ENCODE data around the gene MAPK1IP1L. TPM values are rescaled to one million over a fixed set of nuclear protein-coding genes. Genes with fewer than 3 reads are reported as not detected.
A peak's percentile ranks its signal among the peaks of the same experiment; 100 is the strongest.
"Not testable (repeated sequence)": the region's sequence is repeated elsewhere in the genome, so short reads cannot be mapped to it uniquely, and the experiment has no call there.

Gene MAPK1IP1L
- total RNA-seq, 1 donor from 2014 or later, result 24.7 TPM

DNA sequence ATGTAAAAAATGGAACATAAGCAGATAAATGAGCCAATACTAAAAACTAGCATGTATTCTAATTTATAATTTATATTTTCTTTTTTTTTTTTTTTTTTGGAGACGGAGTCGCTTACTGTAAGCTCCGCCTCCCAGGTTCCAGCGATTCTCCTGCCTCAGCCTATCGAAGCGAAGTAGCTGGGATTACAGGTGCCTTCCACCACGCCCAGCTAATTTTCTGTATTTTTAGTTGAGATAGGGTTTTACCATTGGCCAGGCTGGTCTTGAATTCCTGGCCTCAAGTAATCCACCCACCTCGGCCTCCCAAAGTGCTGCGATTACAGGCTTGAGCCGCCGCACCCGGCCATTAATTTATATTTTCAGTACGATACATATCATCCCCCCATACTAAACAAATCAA, 2.7 kb downstream of the MAPK1IP1L start:
- DNase-seq, result no peak

DNA sequence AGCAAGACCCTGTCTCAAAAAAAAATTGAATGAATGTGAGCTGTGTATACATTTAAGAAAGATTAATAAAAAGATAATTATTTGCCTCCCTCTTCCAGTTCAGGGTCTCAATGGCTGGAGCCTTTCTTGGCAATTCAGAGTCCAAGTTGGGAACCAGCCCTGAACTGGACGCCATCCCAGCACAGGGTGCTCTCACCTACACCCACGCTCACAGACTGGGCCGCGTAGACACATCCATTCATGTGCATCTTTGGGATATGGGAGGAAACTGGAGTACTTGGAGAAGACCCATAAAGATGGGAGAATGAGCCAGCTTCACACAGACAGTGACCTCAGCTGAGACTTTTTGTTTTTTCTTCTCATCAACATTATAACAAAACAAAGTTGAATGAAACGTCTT, 6.5 kb downstream of the MAPK1IP1L start:
- DNase-seq, result no peak

DNA sequence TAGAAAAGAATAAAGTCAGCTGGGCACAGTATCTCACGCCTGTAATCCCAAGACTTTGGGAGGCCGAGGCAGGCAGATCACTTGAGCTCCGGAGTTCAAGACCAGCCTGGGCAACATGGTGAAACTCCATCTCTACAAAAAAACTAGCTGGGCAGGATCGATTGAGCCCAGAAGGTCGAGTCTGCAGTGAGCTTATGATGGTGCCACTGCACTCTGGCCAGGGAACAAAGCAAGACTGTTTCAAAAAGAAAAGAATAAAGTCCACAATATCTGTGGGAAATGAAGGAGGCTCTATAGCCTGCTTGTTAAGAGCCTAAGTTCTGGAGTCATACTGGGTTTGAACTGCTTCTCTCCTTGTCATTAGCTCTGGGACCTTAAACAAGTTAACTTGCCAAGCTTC, 7.9 kb downstream of the MAPK1IP1L start:
- DNase-seq, result no peak

DNA sequence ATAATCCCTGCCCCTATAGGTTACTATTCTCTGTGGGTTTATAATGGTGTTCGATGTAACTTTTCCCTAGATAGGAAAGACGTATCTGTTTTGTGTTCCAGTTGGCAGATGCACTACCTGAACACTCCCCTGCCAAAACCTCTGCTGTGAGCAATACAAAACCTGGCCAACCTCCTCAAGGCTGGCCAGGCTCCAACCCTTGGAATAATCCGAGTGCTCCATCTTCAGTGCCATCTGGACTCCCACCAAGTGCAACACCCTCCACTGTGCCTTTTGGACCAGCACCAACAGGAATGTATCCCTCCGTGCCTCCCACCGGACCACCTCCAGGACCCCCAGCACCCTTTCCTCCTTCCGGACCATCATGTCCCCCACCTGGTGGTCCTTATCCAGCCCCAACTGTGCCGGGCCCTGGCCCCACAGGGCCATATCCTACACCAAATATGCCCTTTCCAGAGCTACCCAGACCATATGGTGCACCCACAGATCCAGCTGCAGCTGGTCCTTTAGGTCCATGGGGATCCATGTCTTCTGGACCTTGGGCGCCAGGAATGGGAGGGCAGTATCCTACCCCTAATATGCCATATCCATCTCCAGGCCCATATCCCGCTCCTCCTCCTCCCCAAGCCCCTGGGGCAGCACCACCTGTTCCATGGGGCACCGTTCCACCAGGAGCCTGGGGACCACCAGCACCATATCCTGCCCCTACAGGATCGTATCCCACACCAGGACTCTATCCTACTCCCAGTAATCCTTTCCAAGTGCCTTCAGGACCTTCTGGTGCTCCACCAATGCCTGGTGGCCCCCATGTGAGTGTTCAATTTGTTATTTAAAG, 11.3 kb downstream of the MAPK1IP1L start:
- DNase-seq, result no peak

DNA sequence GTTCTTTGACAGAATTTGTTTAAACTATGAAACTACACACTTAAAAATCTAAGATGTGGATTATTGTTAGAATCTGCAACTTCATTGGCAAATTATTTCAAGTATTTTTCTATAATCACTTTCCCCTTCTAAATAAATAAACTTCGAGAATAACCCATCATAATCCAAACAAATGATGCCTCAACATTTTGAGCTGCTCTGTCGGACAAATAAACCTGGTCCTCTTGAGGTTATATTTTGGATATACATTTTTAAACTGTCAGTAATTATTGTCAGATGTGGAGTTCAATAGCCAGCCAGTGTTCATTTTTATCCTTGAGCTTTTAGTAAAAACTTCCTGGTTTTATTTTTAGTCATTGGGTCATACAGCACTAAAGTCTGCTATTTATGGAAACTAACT, 13.4 kb downstream of the MAPK1IP1L start:
- not testable (repeated sequence) for DNase-seq

DNA sequence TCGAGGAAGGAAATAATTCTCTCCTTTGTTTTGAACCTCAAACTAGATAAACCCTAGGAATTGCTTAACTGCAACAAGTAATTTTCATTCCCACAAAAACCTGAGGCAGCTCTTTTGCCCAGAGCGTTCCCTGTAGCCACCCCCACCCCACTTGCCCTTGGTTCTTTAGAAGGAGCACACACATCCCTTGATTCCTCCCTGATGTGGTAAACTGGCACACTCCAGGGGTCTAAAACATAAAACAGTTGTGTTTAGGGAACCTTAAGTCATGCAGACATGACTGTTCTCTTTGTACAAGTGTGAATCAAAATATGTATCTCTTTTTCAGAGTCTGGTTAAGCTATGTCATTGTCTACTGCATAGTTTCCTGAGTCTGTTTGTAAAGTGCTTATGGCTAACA, 14.0 kb downstream of the MAPK1IP1L start:
- no peak for DNase-seq

DNA sequence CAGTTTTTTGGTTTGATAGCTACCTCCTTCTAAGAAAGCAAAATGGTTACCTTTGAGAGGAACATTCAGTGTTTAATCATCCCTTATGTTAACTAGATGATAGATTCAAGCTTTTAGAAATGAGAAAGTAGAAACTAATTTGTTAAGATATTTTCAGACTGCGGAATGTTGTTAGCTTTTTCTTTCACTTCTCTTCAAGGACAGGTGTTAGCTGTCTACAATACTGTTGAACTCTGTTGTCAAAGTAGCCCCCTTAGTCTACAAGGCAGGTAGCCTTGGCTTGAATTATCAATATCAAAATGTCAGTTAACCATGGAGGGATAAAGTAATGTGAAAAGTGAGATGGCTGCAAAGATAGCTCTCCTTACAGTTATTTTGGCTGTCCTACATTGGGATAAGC, 14.8 kb downstream of the MAPK1IP1L start:
- DNase-seq, result no peak

DNA sequence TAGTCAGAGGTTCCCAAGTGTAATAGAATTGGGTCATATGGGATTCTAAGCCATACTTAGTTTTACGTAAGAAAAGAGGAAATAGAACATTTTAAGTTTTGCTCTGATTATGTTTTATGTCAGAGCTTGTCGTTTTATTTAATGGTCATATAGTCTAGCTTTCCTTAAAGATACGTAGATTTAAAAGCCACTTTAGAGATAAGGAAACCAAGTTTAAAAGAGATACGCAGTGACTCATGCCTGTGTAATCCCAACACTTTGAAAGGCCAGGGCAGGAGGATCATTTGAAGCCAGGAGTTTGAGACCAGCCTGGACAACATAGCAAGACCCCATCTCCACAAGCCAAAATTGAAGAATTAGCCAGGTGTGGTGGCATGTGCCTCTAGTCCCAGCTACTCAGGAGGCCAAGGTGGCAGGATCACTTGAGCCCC, 19.5 kb downstream of the MAPK1IP1L start:
- no peak for DNase-seq

DNA sequence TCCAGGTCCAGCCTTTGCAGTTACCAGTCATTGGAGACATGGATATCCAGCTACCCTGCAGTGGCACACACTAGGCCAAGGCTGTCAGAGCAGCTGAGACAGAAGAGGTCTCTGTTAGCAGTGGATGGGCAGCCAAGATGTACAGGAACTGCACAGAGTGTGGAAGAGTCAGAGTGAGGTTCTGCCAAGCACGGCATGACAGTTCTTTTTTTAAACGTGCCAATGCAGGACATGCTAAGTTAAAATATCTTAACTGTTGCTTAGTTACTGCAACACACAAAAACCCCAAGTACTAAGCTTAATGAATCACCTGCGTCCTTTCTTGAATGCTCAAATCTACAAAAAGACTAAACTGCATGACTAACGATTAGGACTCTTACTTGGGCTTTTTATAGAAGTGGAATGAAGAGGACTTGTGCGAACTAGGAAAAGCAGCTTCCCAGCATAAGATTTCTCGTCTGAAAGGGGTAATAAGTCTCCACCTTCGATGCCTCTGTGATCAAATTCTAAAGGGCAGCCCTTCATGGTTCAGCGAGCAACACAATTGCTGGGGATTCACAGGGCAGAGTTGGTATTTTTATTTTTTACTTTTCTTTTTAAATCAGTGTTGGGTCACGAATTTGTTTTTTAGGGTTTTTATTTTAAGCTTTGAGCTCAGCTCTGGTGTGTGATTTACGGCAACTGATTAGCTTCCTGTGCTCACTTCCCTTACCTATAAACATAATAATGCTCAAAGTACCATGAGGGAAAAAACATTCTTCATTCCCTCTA, 20.6 kb downstream of the MAPK1IP1L start:
- DNase-seq, result no peak

DNA sequence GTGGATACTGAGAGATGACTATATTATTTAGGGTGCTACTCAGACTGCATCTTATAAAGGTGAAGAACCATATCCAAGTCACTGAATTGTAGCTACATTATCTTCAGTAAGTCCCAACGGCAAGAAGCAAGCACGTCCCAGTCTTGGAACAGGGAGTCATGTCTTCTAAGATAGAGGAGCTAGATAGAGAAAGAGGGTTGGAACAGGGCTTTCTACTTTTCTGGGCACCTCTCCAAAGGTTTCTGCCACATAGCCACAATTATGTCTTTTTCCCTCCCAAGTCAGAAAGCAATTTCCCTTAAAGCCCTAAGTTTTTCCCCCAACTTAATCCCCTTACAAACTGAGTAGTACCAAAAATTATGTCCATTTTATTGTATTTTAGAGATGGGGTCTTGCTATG, 22.4 kb downstream of the MAPK1IP1L start:
- no peak for DNase-seq

DNA sequence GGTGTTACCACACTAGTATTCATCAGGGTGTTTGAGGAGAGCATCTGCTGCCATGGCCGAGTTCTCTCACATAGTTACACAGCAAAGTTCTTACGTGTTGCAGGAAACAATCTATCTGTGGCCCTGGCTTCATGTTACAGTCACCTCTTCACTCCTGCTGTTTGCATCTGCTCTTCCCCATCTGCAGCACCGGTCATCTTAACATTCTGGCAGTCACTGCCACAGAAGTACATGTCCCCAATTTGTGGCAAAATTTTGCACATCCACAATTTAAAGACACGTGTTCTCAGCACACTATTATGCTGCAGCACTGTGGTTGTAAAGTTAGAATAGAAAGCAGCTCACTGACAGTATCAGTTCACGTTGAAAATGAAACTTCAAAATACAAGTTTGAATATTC, 23.2 kb downstream of the MAPK1IP1L start:
- no peak for DNase-seq

DNA sequence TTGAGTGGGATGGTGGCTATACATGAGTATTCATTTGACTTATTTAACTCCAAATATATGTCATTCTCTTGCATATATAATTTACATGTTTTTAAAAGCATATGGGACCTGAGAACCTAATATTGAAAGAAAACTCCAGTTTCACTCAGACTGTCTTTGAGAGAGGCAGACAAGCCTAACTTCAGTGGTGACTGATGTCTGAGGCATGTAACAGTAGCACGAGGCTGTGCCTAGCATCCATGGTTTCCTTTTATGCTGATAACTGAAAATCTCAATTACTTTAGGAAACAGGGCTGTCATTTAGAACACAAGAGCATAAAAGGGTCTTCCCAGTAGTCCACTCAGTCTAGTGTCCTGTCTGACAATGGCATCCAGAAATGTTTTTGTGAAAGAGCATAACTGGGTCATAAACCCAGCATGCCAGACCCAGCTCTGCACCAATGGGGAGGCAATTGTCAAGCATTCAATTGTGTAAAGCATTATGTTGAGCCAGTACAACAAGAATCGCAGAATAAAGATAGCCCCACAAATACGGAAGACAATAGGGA, 24.3 kb downstream of the MAPK1IP1L start:
- DNase-seq, result no peak

DNA sequence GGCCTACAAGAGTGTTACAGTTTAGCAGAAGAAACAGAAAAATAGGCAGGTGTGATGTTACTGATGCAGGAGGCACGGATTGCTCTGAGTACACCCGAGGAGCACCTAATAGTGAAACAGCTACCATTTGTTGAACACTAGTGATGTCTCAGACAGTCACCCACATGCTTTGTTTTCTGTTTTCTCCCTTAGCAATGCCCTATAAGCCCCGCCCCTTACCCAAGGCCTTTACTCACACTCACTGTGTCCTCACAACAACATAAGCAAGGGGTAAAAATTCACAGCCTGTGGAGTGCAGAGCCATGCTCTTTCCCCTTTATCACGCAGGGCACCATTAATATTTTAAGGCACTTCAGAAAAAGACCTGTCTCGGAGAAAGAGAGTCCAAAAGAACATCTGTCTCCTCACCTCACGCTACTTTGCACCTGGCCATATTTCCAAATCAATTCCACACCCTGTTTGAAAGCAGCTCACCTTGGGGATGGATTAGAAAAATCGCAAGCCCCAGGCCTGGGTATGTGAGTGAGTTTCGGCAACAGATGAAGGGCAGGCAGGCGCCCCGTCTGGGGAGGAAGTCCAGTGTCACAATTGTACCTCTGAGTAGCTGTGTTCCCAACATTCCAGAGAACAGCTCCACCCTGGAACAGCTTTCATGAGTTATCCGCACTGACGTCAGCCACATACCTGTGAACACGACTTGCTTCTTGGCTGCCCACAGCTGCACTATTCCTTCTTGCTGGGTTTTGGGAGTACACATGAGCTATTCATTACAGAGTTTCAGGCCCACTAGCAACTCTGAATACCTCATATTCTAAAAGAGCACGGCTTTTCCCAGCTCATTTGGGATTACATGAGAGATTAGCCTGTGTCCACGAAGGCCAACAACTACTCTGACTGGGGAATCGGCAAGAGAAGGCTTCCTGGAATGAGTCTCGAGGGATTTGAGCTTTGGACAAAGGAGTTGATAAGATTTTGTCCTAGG, 26.0 kb downstream of the MAPK1IP1L start:
- DNase-seq, result no peak

DNA sequence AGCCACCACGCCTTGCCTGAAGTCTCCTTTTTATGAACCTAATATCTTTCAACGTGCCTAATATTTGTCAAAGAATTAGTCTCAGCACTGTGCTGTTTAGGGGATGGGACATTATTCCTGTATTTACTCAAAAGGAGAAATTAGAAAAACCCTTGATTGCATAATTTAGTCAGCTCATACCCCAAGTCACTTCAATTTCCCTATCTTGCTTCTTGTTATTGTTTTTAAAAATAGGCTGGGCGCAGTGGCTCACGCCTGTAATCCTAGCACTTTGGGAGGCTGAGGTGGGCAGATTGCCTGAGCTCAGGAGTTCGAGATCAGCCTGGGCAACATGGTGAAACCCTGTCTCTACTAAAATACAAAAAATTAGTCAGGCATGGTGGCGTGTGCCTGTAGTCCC, 28.5 kb downstream of the MAPK1IP1L start:
- DNase-seq, result not testable (repeated sequence)

DNA sequence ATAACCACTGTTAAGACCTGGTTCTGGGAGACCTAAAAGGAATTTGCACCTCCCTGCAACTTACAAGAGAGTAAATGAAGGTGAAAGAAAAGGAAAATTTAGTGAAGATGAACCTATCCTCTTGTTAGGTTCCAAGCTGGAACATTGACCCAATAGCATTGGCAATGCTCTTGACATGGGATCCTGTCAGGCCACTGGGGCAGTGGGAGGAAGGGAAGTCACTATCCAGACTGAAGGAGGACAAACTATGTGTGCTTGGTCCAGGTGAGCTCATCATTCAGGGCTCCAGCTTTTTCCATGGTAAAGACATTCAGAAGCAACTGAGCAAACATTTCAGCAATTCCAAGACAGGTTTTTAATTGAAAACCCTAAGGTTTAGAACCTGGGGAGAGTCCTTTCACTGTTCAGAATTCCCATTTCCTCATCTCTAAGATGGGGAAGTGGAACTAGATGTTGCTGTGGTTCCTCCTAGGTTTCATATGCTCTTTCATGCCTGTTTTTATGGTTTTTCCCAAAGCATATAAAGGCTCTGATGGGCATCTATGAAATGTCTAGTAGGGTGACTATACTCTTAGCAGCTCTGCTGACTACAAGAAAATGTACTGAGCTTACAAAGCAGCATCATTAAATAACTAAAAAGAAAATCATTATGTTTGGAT, 33.1 kb downstream of the MAPK1IP1L start:
- no peak for DNase-seq

DNA sequence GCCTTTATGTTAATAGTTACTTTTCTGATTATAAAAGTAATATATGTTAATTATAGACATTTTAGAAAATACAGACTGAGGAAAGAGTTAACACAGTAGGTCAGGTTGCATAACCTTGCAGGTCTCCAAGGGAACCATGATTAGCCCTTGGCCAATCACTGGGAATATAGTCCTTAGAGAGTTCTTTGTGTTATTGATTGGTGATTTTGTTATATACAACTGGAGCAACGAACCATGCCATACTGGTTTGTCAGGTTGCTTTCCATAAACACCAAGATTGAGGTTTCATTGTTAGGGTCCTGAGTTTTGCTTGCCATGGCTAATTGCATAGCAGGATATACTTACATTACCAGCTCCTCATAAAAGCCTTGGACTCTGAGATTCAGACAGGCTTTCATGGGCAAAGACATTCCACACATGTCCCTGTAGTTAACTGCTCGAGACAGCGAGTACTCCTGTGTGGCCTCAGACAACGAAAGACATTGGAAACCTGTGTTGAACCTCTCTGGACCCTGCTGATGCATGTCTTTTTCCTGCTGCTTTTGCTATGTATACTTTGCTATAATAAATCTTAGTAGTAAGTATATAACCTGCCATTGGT, 33.7 kb downstream of the MAPK1IP1L start:
- DNase-seq, result no peak

DNA sequence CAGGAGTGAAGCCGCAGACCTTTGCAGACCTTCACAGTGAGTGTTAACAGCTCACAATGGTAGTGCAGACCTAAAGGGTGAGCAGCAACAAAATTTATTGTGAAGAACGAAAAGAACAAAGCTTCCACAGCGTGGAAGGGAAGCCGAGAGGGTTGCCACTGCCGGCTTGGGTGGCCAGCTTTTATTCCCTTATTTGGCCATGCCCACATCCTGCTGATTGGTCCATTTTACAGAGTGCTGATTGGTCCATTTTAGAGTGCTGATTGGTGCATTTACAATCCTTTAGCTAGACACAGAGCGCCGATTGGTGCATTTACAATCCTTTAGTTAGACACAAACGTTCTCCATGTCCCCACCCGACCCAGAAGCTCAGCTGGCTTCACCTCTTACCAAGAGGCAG, 35.5 kb downstream of the MAPK1IP1L start:
- no peak for DNase-seq

DNA sequence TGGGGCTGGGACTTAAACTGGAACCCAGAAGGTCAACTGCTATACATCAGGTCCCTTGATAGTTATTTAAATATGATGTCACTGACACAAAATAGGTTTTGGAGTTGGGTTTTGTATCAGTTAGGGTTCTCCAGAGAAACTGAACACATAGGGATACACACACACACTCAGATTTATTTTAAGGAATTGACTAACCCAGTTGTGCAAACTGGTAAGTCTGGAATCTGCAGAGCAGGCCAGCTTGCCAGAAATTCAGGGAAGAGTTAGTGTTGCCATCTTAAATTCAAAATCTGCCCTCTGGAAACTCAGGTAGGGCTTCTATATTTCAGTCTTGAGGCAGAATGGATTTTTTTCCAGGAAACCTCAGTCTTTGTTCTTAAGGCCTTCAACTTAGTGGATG, 36.9 kb downstream of the MAPK1IP1L start:
- no peak for DNase-seq

DNA sequence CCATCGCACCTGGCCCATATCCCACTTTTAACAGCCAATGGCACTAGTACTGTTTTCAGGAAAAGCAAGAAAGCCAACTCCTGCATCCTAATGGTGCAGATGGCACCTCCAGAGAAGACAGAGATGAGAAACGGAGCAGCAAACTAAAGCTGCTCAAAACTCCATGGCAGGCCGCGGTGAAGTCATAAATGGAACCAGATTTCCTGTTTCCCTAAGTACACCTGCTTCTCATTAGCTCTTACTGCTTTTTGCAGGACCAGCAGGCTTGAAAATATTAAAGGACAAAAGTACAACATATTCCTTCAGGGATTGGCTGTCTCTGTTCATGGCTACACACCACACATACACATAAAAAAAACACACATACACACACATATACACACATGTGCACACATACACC, 40.9 kb downstream of the MAPK1IP1L start:
- peak; percentile 87 for DNase-seq

DNA sequence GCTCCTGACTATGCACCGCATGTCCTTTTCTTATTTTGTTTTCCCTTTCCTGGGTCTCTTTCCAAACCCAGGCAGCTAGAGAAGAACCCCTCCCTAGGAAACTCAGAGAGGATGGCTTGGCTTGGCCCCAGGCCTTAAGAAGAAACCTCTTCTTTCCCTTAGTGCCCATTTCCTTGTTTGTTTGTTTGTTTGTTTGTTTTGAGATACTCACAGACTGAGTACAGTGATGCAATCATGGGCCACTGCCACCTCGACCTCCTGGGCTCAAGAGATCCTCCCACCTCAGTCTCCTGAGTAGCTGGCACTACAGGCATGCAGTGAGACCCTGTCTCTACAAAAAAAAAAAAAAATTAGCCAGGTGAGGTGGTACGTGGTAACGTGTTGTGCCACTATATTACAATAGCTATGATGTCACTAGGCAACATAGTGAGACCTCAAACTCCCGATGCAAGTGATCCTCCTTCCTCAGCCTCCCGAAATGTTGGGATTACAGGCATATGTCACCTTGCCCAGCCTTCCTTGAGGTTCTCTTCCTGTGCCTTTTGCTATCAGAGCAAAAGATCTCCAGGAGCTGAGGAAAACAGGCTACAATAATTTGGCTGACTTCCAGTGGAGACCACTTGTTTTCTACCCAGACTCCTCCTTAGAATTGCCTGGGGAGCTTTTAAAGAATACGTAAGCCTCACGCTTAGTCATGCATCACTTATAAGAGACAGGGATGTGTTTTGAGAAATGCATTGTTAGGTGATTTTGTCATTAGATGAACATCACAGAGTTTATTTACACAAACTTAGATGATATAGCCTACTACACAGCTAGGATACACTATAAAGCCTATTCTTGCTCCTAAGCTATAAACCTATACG, 43.1 kb downstream of the MAPK1IP1L start:
- DNase-seq, result peak; percentile 12
